Breast epithelium (tissue), 4 donors: ENCODE results near the gene AOC3. TPM values are rescaled to one million over a fixed set of nuclear protein-coding genes. Genes with fewer than 3 reads are reported as not detected.
"Not testable (repeated sequence)": the region's sequence is repeated elsewhere in the genome, so short reads cannot be mapped to it uniquely, and the experiment has no call there.

ENCODE experiments used
- DNase-seq, 2 donors: peaks; one replicate each; pipeline ENCODE4 v3.0.0-alpha.2; 2019; ENCODE audit warnings: low spot score in 2 of 2
- H3K27ac ChIP-seq, 2 donors: fragments of 200-600 bp; sonication (generic) in 1 of 2; one replicate each; pipeline ENCODE4 v1.5.1; 2016 to 2019; ENCODE audit warnings: mild to moderate bottlenecking in 1 of 2
- H3K27me3 ChIP-seq, 2 donors: fragments of 200-600 bp; sonication (generic) in 1 of 2; one replicate each; pipeline versions ENCODE4 v1.5.1 to v1.6.0; 2017 to 2019; ENCODE audit warnings: control low read depth in 1 of 2, mild to moderate bottlenecking in 1 of 2
- H3K36me3 ChIP-seq: fragments of 200-600 bp; one replicate; pipeline ENCODE4 v1.5.1; 2019
- H3K4me1 ChIP-seq, 2 donors: fragments of 200-600 bp; sonication (generic); one replicate each; pipeline ENCODE4 v1.5.1; 2016 to 2019; ENCODE audit warnings: control low read depth in 1 of 2
- H3K4me3 ChIP-seq, 3 donors: fragments of 200-600 bp; sonication (generic); 1 replicate in 2 of 3; 2 replicates in 1 of 3; pipeline ENCODE4 v1.5.1; 2016 to 2019; ENCODE audit warnings: mild to moderate bottlenecking in 3 of 3, moderate library complexity in 2 of 3
- H3K9me3 ChIP-seq, 2 donors: fragments of 200-600 bp; sonication (generic) in 1 of 2; one replicate each; pipeline ENCODE4 v1.5.1; 2016 to 2019; ENCODE audit warnings: control low read depth in 1 of 2
- CTCF ChIP-seq, 3 donors: fragments of 450-650 bp; IDR thresholded peaks; one replicate each; pipeline ENCODE4 v1.5.1; 2016 to 2017; ENCODE audit warnings: antibody characterized with exemption in 3 of 3, mild to moderate bottlenecking in 3 of 3, moderate library complexity in 3 of 3
- POLR2A ChIP-seq: fragments of 450-650 bp; IDR thresholded peaks from one replicate; pipeline ENCODE4 v1.6.1; 2016; ENCODE audit warnings: antibody characterized with exemption, mild to moderate bottlenecking, moderate library complexity
- POLR2AphosphoS5 ChIP-seq, 3 donors: sonication (generic); formaldehyde crosslinking; IDR thresholded peaks; one replicate each; pipeline ENCODE4 v1.6.1; 2017; ENCODE audit warnings: antibody characterized with exemption in 3 of 3
- intact Hi-C: fragments of 100-400 bp; cut with DNase I; formaldehyde crosslinking; loops from one replicate; pipeline ENCODE4 v1.15.1; 2023; ENCODE audit warnings: low total_unique reads
- total RNA-seq, 3 donors: library from RNA; depleted of rRNA; stranded (reverse); fragments of >200 nt; gene quantifications; one replicate each; pipeline ENCODE4 v1.1.0, GENCODE V29; 2016

Gene AOC3
- total RNA-seq, 3 donors from 2014 or later, result 16.2 to 247 (median 25.6) TPM

DNA sequence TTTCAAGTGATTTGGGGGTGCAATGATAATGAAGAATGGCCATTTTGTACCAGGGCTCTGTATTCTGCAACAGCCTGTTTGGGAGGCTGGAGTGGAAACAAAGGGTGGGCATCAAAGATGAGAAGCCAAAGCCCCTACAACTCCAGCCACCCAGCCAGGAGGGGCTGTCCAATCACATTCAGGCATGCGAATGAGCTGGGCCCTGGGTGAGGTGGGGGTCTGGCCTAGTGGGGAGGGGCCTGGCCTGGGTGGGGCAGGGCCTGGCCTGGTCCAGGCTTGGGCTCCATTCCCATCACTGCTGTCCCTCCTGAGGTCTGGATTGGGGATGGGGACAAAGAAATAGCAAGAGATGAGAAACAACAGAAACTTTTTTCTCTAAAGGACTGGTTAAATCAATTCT, 6.4 kb downstream of the AOC3 start:
- no peak overlapping the region for H3K27ac ChIP-seq
- H3K27me3 ChIP-seq, result no peaks in the 10 kb centered on the region
- intact Hi-C loops, result no loop called here
- H3K36me3 ChIP-seq, result no peaks in the 10 kb centered on the region
- H3K4me3 ChIP-seq, result no peak overlapping the region
- TF ChIP-seq POLR2AphosphoS5 (IDR thresholded peaks at IDR 0.05), result no peak
- TF ChIP-seq CTCF (IDR thresholded peaks at IDR 0.05), result no peak
- TF ChIP-seq POLR2A, result no peak
- DNase-seq, result no peak
- H3K9me3 ChIP-seq, result no peaks in the 10 kb centered on the region
- no peaks in the 10 kb centered on the region for H3K4me1 ChIP-seq

GRCh38 chr17:42865638-42866094, 14.7 kb downstream of the AOC3 start:
- Histone ChIP-seq H3K4me3 (no peak overlapping the region), H3K9me3 (no peaks in the 10 kb centered on the region), H3K4me1 (no peaks in the 10 kb centered on the region), H3K27ac (no peak overlapping the region), H3K27me3 (no peaks in the 10 kb centered on the region), H3K36me3 (no peaks in the 10 kb centered on the region)
- intact Hi-C loops, result no loop called here
- no peak for DNase-seq
- TF ChIP-seq POLR2AphosphoS5 (IDR thresholded peaks at IDR 0.05), result no peak
- no peak for TF ChIP-seq POLR2A
- no peak for TF ChIP-seq CTCF (IDR thresholded peaks at IDR 0.05)

- no peak for DNase-seq
- Histone ChIP-seq H3K4me1 (no peaks in the 10 kb centered on the region), H3K27me3 (no peaks in the 10 kb centered on the region), H3K9me3 (no peaks in the 10 kb centered on the region), H3K4me3 (no peak overlapping the region), H3K27ac (no peak overlapping the region), H3K36me3 (no peaks in the 10 kb centered on the region)
- no peak for TF ChIP-seq POLR2A
- TF ChIP-seq CTCF (IDR thresholded peaks at IDR 0.05), result no peak
- no peak for TF ChIP-seq POLR2AphosphoS5 (IDR thresholded peaks at IDR 0.05)
- intact Hi-C loops, result no loop called here
Observed at GRCh38 chr17:42866216-42866615, 15.2 kb downstream of the AOC3 start.

GRCh38 chr17:42866631-42867575, 15.9 kb downstream of the AOC3 start:
- intact Hi-C loops, result no loop called here
- Histone ChIP-seq H3K27ac (no peak overlapping the region), H3K36me3 (no peaks in the 10 kb centered on the region), H3K4me3 (no peak overlapping the region), H3K4me1 (no peaks in the 10 kb centered on the region), H3K9me3 (no peaks in the 10 kb centered on the region), H3K27me3 (no peaks in the 10 kb centered on the region)
- no peak for TF ChIP-seq POLR2AphosphoS5 (IDR thresholded peaks at IDR 0.05)
- TF ChIP-seq POLR2A, result no peak
- no peak for TF ChIP-seq CTCF (IDR thresholded peaks at IDR 0.05)
- no peak for DNase-seq

DNA sequence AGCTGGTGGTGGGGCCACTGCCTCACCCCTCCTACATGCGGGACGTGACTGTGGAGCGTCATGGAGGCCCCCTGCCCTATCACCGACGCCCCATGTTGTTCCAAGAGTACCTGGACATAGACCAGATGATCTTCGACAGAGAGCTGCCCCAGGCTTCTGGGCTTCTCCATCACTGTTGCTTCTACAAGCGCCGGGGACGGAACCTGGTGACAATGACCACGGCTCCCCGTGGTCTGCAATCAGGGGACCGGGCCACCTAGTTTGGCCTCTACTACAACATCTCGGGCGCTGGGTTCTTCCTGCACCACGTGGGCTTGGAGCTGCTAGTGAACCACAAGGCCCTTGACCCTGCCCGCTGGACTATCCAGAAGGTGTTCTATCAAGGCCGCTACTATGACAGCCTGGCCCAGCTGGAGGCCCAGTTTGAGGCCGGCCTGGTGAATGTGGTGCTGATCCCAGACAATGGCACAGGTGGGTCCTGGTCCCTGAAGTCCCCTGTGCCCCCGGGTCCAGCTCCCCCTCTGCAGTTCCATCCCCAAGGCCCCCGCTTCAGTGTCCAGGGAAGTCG, 16.8 kb downstream of the AOC3 start:
- H3K36me3 ChIP-seq, H3K27ac ChIP-seq, H3K4me1 ChIP-seq, H3K4me3 ChIP-seq, intact Hi-C loops, DNase-seq, H3K27me3 ChIP-seq, H3K9me3 ChIP-seq: not testable (repeated sequence)
